COLO668 (cell line): ENCODE data around the gene ZEB1.

Source experiments
- DNase-seq: peaks from one replicate; lab custom pipeline; 2025; ENCODE audit not compliant: unreplicated experiment; lab: John Stamatoyannopoulos, UW

Gene ZEB1

GRCh38 chr10:31574577-31574976 is 255.6 kb downstream of the ZEB1 start:
- DNase-seq = no peak

- DNase-seq = peak; percentile 29
Observed at GRCh38 chr10:31578181-31578852, 259.3 kb downstream of the ZEB1 start.

- DNase-seq = no peak
Observed at GRCh38 chr10:31578951-31579350, 259.9 kb downstream of the ZEB1 start.
